ENCODE measurements around the gene SEPHS1. TPM values are rescaled to one million over a fixed set of nuclear protein-coding genes. Genes with fewer than 3 reads are reported as not detected.

The SEPHS1 gene
- polyA plus RNA-seq, 12 donors = 47.0 to 84.3 (median 57.8) TPM; not detected in 1

DNA sequence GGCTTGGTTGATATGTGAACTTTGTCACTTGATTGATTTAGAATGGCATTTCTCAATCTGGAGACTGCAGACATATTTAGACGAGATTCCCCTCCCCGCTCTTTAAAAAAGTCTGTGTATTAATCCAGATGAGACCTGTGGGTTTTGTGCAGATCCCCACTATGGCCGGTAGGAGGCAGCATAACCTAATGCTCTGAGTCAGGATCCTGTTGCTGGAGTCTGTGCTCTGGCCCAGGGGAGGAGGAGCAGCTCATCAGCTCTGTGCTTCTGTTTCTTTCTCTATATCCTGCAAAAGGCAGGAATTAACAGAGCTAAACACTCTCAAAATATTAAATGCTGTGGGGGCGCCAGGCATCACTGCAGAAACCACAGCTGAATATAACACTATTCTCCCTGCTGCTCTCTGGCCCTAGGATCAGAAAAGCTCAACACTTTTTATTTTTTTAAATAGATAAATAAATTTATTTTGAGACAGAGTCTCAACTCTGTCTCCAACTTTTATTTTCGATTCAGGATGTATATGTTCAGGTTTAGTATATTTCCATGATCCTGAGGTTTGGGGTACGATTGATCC, 23.9 kb upstream of the SEPHS1 start:
- peak; percentile 84 for DNase-seq

- DNase-seq = no peak
Measured at GRCh38 chr10:13366891-13367290, 18.8 kb upstream of the SEPHS1 start.

- no peak for DNase-seq
Measured at GRCh38 chr10:13365831-13366230, 17.7 kb upstream of the SEPHS1 start.

GRCh38 chr10:13365243-13365642, 17.1 kb upstream of the SEPHS1 start:
- no peak for DNase-seq

- no peak for DNase-seq
Measured at GRCh38 chr10:13360587-13360986, 12.5 kb upstream of the SEPHS1 start.

- DNase-seq = no peak
Measured at GRCh38 chr10:13356392-13356791, 8.3 kb upstream of the SEPHS1 start.

GRCh38 chr10:13354783-13355182, 6.7 kb upstream of the SEPHS1 start:
- no peak for DNase-seq

GRCh38 chr10:13352519-13352918, 4.4 kb upstream of the SEPHS1 start:
- DNase-seq = no peak

- DNase-seq = no peak
Measured at GRCh38 chr10:13351340-13351915, 3.3 kb upstream of the SEPHS1 start.

- peak; percentile 73 for DNase-seq
Measured at GRCh38 chr10:13349463-13350274, 1.6 kb upstream of the SEPHS1 start.

DNA sequence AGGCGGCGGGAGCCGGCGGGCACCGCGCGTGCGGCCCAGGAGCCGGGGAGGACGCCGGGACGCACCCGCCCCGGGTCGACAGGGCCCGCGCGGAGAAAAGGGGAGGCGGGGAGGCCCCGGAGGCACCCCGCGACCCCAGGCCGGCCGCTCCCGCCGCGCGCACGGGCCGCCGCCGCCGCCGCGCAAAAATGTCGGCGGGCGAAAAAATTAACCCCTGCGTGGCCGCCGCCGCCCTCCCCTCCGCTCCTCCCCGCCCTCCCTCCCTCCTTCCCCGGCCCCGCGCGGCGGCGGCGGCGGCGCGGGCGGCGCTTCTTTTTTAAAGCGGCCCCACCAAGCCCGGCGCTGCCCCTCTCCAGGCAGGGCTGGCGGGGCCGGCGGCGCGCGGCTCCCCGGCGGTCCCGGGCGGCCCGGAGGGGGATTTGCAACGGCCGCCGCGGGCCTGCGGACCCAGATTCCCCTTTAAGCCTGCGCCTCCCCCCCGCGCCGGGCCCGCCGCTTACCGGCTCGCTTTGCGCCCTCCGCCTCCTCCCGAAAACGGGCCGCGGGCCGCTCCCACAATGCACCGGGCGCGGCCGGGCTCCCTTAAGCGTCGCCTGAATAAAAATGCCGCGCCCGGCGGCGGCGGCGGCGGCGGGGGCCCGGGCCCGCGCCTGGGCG, 465 bp downstream of the SEPHS1 start:
- peak; percentile 69 for DNase-seq

- DNase-seq = peak; percentile 49
Measured at GRCh38 chr10:13347043-13347499, 1.0 kb downstream of the SEPHS1 start.

DNA sequence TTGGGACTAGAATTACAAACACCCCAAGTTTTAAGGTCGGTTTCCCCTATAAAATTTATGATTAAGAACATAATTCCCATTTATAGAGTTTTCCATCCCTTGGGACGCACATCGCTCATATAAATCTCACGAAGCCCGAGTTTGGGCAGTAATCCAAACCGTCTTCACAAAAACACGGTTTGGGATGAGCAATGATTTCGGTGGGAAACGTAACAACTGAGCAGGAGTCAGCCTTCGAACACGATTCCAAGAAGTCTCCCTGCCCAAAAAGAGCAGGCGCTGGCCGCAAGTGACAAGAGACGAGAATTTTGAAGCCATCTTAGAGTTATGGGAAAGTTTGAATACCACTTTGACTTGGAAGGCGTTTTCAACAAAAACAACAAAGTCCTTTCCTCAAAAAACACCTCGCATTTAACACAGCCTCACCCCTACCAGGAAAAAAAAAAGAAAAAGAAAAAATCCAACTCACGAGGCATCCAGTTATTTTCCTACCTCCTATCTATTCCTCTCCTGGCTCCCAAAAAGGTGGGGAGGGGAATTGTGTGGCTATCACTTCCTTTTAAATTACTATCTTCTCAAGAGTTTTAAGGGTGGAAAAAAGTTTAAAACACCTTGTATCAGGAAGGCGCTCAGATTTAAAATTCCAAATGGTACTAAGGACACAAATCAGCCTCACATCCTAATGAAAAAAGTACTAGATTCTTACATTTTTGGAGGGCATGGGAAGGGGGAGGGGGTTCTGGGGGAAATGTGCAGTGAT, 1.6 kb downstream of the SEPHS1 start:
- DNase-seq = peak; percentile 82

GRCh38 chr10:13340626-13341376, 7.3 kb downstream of the SEPHS1 start:
- no peak for DNase-seq

- no peak for DNase-seq
Measured at GRCh38 chr10:13340068-13340467, 8.0 kb downstream of the SEPHS1 start.

DNA sequence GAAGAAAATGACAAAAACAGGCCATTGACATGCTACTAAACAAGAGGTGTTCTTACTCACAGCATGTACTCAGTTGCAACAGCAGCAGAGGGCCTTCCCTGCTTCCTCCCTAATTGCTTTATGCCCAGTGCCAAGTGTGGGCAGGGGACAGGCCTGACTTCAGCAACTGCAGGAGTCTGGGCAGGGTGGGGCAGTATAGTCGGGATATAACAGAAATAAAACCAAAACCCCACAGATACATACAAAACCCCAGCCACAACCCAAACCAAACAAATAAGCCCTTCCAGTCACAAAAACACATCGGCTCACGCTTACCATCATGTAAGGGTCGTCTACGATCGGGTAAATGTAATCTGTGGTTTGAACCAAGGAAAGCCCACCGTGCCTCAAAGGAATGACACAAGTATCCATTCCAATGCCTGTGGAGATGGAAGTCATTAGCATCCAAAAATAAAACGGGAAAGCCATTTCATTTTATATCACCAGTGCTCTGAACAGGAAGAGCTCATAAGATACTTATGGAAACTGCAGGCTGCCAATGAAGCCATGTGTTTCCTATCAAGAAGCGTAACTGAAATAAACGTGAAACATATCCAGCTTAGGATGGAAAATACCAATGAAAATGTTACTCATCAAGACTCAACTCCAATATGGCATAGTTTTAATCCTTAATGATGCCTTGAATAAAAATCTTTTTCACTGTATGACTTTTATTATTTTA, 9.5 kb downstream of the SEPHS1 start:
- peak; percentile 89 for DNase-seq

DNA sequence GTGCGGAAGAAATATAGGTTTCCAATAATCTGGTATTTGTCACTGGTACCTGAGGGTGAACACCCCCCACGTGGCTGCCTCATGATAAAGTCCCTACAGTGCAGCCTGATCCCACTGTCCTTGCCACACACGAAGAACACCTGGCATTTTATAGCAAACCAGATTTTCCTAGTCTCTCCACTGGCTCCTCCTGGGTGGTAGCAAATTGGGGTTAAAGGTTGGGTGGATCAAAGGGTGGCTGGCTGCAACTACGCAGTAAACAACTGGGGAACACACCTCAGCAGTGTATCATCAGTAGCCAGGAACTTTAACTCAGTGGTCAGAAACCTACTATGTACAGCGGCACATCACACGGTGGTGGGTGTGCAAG, 10.3 kb downstream of the SEPHS1 start:
- DNase-seq = no peak

- DNase-seq = no peak
Measured at GRCh38 chr10:13337128-13337826, 10.8 kb downstream of the SEPHS1 start.

DNA sequence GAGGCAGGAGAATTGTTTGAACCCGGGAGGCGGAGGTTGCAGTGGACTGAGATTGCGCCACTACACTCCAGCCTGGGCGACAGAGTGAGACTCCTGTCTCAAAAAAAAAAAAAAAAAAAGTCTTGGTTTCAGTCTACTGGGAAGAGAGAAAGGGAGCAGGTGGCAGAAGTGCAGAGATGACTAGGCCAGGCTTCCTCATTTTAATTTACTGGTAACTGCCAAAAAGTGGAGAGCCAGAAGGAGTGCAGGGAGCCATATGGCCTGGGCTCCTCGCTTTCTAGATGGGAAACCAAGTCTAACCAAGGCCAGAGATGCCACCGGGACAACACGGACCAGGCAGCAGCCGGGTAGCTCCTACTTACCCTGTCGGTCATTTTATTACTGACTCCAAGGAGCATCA, 12.2 kb downstream of the SEPHS1 start:
- DNase-seq = no peak

DNA sequence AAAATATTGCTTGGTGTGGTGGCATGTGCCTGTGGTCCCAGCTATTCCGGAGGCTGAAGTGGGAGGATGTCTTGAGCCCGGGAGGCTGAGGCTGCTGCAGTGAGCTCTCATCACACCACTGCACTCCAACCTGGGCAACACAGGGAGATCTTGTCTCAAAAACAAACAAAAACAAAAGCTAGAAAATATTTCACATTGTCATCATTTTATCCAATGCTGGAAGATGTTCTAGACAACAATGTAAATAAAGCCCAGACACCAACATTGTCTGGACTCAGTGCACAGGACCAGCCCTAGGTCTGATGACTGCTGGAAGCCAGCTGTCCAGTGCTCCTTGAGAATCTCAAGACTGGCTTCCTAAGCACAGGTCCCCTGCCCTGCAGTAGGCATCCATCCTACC, 13.5 kb downstream of the SEPHS1 start:
- DNase-seq = no peak
